Measurements from ENCODE around the gene SFXN3.

The SFXN3 gene

DNA sequence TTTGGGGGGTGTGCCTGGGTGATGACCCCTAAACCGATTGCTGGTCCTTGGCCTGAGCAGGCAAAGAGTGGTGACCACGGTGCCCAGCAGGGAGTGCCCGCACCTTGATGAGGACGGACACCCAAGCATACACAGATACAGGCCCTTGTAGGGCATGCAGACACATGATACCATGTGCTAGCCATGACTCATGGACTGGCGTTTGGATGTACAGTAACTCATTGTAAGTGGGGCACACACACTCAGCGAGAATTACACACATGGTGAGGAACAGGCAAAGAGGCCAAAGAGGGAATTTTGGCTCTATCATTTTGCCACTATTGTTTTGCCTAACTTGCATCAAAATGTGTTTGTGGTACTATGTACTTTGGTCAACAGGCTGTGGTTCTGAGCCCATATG lies 54.8 kb downstream of the SFXN3 start:
- DNase-seq, result no peak

DNA sequence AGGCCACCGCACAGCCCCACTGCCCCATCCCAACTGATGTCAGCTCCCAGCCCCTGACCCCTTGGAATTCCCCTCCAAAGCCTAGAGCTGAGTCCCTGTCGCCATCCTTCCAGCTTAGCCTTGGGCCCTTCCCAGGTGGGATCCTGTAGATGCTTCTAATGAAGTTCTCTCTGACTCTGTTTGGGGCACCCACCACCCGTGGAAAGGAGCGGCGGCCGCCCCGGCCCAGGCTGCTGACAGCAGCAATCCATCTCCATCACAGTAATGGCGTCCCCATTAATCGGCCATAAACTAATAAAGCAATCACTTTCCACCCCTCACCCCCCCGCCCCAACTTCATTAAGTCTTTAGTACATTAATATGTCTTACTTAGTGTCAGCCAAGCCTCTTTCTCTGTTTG lies 56.3 kb downstream of the SFXN3 start:
- DNase-seq, result no peak

GRCh38 chr10:101087965-101088364 lies 56.9 kb downstream of the SFXN3 start:
- DNase-seq, result no peak

DNA sequence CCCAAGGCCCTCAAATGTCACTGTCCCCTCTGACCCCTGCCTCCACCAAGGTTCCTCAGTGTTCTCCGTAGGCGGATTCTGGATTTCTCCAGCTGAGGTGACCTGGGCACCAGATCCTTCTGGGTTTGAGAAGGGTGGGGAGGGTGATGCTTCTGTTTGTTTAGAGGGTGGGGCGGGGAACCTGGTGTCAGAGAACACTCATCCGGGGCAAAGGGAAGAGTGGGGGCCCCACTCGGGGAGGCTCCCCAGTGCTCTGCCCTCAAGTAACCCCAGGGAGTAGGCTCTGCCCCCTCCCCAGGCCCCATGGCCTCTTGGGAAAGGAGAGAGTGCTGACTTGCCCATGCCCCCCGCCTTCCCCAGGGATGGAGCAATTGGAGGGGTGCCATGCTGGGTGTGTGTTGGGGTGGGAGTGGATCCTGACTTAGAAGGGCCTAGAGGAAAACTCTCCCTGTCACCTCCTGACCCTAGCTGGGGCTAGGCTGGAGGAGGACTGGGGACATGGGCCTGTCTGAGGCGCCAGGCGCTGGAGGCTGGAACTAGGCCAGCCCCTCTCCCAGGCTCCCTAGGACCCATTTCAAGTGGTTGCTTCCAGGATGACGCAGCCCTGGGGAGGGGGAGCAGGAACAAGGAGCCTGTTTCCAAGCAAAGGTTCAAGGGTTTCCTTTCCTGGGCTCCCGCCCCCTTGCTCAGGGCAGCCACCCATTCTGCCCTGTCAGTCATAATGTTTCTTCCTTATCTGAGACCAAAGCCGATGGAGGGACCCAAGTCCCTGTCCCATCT lies 58.7 kb downstream of the SFXN3 start:
- no peak for DNase-seq

GRCh38 chr10:101090597-101090996 lies 59.6 kb downstream of the SFXN3 start:
- DNase-seq, result no peak
